Tibial nerve (tissue), 3 donors: ENCODE measurements around the gene KPNA6.

ENCODE experiments used
- POLR2A ChIP-seq, 2 donors: fragments of 450-650 bp; IDR thresholded peaks; one replicate each; pipeline ENCODE4 v1.6.1; 2017; ENCODE audit warnings: antibody characterized with exemption in 2 of 2, mild to moderate bottlenecking in 2 of 2, moderate library complexity in 2 of 2
- TF ChIP-seq, protein P1 (sequence below), 5 experiments: fragments of 200-600 bp in 3 of 5; fragments of 450-650 bp in 2 of 5; sonication (generic) in 3 of 5; IDR thresholded peaks; one replicate each; pipeline ENCODE4 v1.5.1; 2016 to 2019; ENCODE audit warnings: antibody characterized with exemption in 5 of 5, mild to moderate bottlenecking in 3 of 5, moderate library complexity in 2 of 5

DNA sequence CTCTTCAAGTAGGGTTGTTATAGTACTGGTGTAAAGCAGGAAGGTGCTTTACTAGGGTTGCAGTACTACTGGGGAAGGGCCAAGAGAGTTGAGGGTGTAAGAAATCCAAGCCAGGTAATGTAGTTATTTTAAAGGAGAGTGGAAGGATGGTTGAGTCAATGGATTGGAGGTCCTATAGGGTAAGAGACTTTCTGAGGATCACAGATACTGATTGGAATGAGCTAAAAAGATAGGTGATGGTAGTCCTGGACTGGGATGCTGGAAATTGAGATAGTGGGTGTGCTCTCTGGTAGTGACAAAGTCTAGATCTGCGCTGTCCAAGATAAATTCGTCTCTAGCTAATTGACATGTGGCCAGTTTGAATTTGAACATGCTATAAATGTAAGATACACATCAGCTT lies 78.6 kb downstream of the KPNA6 start:
- TF ChIP-seq, protein P1, sequence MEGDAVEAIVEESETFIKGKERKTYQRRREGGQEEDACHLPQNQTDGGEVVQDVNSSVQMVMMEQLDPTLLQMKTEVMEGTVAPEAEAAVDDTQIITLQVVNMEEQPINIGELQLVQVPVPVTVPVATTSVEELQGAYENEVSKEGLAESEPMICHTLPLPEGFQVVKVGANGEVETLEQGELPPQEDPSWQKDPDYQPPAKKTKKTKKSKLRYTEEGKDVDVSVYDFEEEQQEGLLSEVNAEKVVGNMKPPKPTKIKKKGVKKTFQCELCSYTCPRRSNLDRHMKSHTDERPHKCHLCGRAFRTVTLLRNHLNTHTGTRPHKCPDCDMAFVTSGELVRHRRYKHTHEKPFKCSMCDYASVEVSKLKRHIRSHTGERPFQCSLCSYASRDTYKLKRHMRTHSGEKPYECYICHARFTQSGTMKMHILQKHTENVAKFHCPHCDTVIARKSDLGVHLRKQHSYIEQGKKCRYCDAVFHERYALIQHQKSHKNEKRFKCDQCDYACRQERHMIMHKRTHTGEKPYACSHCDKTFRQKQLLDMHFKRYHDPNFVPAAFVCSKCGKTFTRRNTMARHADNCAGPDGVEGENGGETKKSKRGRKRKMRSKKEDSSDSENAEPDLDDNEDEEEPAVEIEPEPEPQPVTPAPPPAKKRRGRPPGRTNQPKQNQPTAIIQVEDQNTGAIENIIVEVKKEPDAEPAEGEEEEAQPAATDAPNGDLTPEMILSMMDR (IDR thresholded peaks at IDR 0.05) = no peak
- no peak for TF ChIP-seq POLR2A (IDR thresholded peaks at IDR 0.05)
